Stimulated activated CD8-positive, alpha-beta memory T cell treated with anti-CD3 and anti-CD28 coated beads, Interleukin-4, amount 100 ng/mL, for 24 hours (primary cell): Measurements from ENCODE around the gene TUFT1.

Source experiments
- DNase-seq: peaks from one replicate; pipeline ENCODE4 v3.0.0-alpha.2; 2020; ENCODE audit warnings: low read depth

The TUFT1 gene

GRCh38 chr1:151539321-151540020 lies 638 bp upstream of the TUFT1 start:
- DNase-seq, result no peak

GRCh38 chr1:151540982-151541377 lies 871 bp downstream of the TUFT1 start:
- no peak for DNase-seq

GRCh38 chr1:151541752-151542151 lies 1.6 kb downstream of the TUFT1 start:
- DNase-seq, result no peak

GRCh38 chr1:151542710-151543129 lies 2.6 kb downstream of the TUFT1 start:
- DNase-seq, result no peak

GRCh38 chr1:151545542-151545941 lies 5.4 kb downstream of the TUFT1 start:
- DNase-seq, result no peak

- DNase-seq, result no peak
Measured at GRCh38 chr1:151546011-151546925, 6.2 kb downstream of the TUFT1 start.

GRCh38 chr1:151547119-151547899 lies 7.2 kb downstream of the TUFT1 start:
- DNase-seq, result no peak

GRCh38 chr1:151547900-151548230 lies 7.8 kb downstream of the TUFT1 start:
- DNase-seq, result no peak

- no peak for DNase-seq
Measured at GRCh38 chr1:151549199-151549598, 9.1 kb downstream of the TUFT1 start.

GRCh38 chr1:151553659-151554058 lies 13.6 kb downstream of the TUFT1 start:
- DNase-seq, result no peak

- no peak for DNase-seq
Measured at GRCh38 chr1:151556052-151556451, 15.9 kb downstream of the TUFT1 start.

GRCh38 chr1:151562661-151563060 lies 22.6 kb downstream of the TUFT1 start:
- DNase-seq, result no peak

GRCh38 chr1:151563376-151563775 lies 23.3 kb downstream of the TUFT1 start:
- no peak for DNase-seq

- no peak for DNase-seq
Measured at GRCh38 chr1:151565502-151566189, 25.5 kb downstream of the TUFT1 start.

GRCh38 chr1:151568626-151569088 lies 28.5 kb downstream of the TUFT1 start:
- no peak for DNase-seq

- no peak for DNase-seq
Measured at GRCh38 chr1:151570819-151571218, 30.7 kb downstream of the TUFT1 start.

- DNase-seq, result peak; percentile 1
Measured at GRCh38 chr1:151574575-151575529, 34.7 kb downstream of the TUFT1 start.

- DNase-seq, result no peak
Measured at GRCh38 chr1:151577173-151577572, 37.1 kb downstream of the TUFT1 start.

- DNase-seq, result no peak
Measured at GRCh38 chr1:151578941-151579340, 38.8 kb downstream of the TUFT1 start.

GRCh38 chr1:151579436-151580225 lies 39.5 kb downstream of the TUFT1 start:
- no peak for DNase-seq
